Measurements from ENCODE around the gene NOC2L. TPM values are rescaled to one million over a fixed set of nuclear protein-coding genes. Genes with fewer than 3 reads are reported as not detected.

NOC2L gene
- total and polyA plus RNA-seq, 9 of the 15 experiments (the other 6 are each of a cell fraction or from before 2014, with no cell fraction given) = 4.0 to 410 (median 200) TPM

DNA sequence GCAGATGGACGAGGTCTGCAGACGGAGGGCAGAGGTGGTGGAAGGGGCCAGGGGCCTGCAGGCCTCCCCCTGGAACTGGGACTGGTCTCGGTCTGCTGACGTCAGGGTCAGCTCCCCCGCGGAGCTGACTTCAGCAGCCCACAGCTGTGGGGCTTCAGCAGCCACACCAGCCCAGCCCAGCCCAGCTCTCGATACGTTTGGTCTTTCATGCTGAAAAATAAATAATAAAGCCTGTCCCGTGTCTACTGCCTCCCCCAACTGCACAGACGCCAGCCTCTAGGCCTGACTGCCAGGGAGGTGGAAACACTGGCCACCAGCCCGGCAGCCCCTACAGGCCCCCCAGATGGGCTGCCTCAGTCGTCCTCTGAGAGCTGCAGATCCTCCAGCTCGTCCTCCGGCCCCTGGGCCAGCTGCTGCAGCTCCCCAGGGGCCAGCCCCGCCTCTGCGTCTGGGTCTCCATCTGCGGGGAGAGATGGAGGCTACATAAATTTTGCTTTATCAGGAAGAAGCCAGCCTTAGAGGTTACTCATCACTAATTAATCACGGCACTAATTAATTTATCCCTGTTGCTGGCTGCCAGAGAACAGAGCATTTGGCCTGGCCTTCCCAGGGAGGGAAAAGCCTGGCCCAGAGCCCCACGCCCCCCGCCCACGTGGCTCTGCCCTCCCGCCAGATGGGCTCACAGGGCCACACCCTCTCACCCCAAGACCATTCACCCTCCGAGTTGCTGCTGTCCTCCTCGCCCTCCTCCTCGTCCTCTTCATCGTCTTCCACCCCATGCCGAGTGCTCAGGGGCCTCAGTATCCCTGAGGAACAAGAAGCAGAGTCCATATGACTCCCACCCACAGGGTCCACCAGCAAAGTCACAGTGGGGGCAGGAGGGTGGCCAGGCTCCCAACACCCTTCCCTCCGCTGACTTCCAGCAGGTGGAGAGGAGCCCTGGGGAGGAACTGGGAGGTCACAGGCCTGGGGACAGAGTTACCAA is 14.4 kb downstream of the NOC2L start (continued):
- TF ChIP-seq, protein P1, sequence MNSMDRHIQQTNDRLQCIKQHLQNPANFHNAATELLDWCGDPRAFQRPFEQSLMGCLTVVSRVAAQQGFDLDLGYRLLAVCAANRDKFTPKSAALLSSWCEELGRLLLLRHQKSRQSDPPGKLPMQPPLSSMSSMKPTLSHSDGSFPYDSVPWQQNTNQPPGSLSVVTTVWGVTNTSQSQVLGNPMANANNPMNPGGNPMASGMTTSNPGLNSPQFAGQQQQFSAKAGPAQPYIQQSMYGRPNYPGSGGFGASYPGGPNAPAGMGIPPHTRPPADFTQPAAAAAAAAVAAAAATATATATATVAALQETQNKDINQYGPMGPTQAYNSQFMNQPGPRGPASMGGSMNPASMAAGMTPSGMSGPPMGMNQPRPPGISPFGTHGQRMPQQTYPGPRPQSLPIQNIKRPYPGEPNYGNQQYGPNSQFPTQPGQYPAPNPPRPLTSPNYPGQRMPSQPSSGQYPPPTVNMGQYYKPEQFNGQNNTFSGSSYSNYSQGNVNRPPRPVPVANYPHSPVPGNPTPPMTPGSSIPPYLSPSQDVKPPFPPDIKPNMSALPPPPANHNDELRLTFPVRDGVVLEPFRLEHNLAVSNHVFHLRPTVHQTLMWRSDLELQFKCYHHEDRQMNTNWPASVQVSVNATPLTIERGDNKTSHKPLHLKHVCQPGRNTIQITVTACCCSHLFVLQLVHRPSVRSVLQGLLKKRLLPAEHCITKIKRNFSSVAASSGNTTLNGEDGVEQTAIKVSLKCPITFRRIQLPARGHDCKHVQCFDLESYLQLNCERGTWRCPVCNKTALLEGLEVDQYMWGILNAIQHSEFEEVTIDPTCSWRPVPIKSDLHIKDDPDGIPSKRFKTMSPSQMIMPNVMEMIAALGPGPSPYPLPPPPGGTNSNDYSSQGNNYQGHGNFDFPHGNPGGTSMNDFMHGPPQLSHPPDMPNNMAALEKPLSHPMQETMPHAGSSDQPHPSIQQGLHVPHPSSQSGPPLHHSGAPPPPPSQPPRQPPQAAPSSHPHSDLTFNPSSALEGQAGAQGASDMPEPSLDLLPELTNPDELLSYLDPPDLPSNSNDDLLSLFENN (IDR thresholded peaks at IDR 0.05; ENCODE audit: low read depth in 2 of 2, low read length in 2 of 2) = no peak
- TF ChIP-seq ILK (tag; IDR thresholded peaks at IDR 0.05; ENCODE audit: borderline replicate concordance, low read depth) = no peak
- no peak for TF ChIP-seq GABPA (tag; conservative IDR thresholded peaks at IDR 0.05; ENCODE audit: low read depth)
- no peak for TF ChIP-seq RUNX1 (IDR thresholded peaks at IDR 0.05; ENCODE audit: low read depth)
- TF ChIP-seq RBM17 (IDR thresholded peaks at IDR 0.05; ENCODE audit: borderline replicate concordance, low read depth, low read length) = no peak
- TF ChIP-seq EGR1 (conservative IDR thresholded peaks at IDR 0.05) = peak; percentile 37
- peak; percentile 43; the same call in 1 of the 2 replicates for TF ChIP-seq RBFOX2 (IDR thresholded peaks at IDR 0.05; ENCODE audit: low read depth, low read length)
- TF ChIP-seq SIX5 (IDR thresholded peaks at IDR 0.05; ENCODE audit: borderline replicate concordance in 1 of 2, insufficient read depth in 1 of 2, low read depth in 1 of 2, low read length in 2 of 2) = no peak
- TF ChIP-seq ILF3 (IDR thresholded peaks at IDR 0.05; ENCODE audit: borderline replicate concordance) = no peak
- TF ChIP-seq ZC3H8 (IDR thresholded peaks at IDR 0.05) = no peak
- no peak for TF ChIP-seq MCM3 (IDR thresholded peaks at IDR 0.05)
- no peak for TF ChIP-seq ADNP (tag; IDR thresholded peaks at IDR 0.05)
- TF ChIP-seq CCAR2 (IDR thresholded peaks at IDR 0.05; ENCODE audit: low read depth, low read length) = no peak
- TF ChIP-seq, protein P2, sequence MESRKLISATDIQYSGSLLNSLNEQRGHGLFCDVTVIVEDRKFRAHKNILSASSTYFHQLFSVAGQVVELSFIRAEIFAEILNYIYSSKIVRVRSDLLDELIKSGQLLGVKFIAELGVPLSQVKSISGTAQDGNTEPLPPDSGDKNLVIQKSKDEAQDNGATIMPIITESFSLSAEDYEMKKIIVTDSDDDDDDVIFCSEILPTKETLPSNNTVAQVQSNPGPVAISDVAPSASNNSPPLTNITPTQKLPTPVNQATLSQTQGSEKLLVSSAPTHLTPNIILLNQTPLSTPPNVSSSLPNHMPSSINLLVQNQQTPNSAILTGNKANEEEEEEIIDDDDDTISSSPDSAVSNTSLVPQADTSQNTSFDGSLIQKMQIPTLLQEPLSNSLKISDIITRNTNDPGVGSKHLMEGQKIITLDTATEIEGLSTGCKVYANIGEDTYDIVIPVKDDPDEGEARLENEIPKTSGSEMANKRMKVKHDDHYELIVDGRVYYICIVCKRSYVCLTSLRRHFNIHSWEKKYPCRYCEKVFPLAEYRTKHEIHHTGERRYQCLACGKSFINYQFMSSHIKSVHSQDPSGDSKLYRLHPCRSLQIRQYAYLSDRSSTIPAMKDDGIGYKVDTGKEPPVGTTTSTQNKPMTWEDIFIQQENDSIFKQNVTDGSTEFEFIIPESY (CRISPR knock-in tag; IDR thresholded peaks at IDR 0.05) = no peak
- TF ChIP-seq KLF13 (tag; IDR thresholded peaks at IDR 0.05; ENCODE audit: borderline replicate concordance, low read depth) = no peak
- no peak for TF ChIP-seq PCBP1 (IDR thresholded peaks at IDR 0.05; ENCODE audit: low read depth, low read length, poor library complexity, severe bottlenecking)
- TF ChIP-seq ZNF175 (CRISPR knock-in tag; IDR thresholded peaks at IDR 0.05; ENCODE audit: low read depth) = no peak
- TF ChIP-seq ATF1 (CRISPR knock-in tag; IDR thresholded peaks at IDR 0.05) = no peak
- no peak for TF ChIP-seq ATF1 (tag; IDR thresholded peaks at IDR 0.05)
